GM21576 (cell line): ENCODE data around the gene SNAPC3.
"Not testable (repeated sequence)": the region's sequence is repeated elsewhere in the genome, so short reads cannot be mapped to it uniquely, and the experiment has no call there.

Experiments used
- ATAC-seq: cut with Tn5 transposase; IDR thresholded peaks from one replicate; pipeline ENCODE4 v1.9.1; 2021; ENCODE audit warnings: mild to moderate bottlenecking, moderate library complexity; ENCODE audit not compliant: unreplicated experiment

The SNAPC3 gene

DNA sequence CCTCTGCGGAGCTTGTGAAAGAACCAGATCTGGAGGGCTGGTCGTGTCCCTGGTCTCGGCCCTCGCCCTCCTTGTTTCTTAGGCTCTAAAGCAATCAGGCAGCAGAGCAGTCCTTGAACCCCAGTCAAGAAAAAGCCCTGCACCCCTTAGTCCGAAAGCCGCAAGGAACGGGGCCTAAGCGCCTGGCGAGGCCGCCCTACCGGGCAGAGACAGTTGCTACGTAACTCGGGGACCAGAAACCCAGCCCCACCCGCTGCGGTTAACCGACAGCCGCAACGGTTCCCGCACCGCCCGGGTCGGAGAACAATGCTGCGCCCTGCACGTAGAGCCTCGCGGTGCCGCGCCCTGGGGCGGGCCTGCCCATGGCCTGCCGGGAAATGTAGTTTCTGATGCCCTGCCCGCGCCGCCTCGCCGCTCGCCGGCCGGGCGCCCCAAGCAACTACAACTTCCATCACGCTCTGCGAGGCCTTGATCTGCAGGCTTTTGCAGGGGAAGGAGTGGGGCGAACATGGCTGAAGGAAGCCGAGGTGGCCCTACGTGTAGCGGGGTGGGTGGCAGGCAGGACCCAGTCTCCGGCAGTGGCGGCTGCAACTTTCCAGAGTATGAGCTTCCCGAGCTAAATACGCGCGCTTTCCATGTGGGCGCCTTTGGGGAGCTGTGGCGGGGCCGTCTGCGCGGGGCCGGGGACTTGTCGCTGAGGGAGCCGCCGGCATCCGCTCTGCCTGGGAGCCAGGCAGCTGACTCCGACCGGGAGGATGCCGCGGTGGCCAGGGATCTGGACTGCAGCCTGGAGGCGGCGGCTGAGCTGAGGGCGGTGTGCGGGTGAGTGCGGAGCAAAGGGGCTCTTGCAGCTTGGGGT lies at the start of gene SNAPC3:
Gene SNAPC3, plus strand, starts transcription at position 505 of the 859 bp plus-strand sequence. Its CDS starts 4 bp downstream, at position 509.
- peak; percentile 94 for ATAC-seq

DNA sequence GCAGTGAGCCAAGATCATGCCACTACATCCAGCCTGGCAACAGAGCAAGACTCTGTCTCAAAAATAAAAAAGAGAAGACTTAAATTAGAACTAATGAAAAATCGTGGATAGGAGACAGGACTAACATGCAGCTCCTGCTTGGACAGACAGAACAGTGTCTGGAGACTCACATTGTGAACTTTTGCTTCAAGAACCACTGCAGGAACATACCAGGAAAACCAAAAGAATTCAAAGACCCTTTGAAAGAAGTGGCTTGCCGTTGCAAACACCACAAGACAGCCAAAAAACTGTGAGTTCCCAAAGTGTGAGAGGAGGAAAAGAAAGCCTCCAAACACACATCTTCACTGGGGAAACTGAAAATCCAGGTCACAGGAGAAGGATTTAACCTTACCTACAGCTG lies 48.8 kb upstream of the SNAPC3 start:
- no peak for ATAC-seq

DNA sequence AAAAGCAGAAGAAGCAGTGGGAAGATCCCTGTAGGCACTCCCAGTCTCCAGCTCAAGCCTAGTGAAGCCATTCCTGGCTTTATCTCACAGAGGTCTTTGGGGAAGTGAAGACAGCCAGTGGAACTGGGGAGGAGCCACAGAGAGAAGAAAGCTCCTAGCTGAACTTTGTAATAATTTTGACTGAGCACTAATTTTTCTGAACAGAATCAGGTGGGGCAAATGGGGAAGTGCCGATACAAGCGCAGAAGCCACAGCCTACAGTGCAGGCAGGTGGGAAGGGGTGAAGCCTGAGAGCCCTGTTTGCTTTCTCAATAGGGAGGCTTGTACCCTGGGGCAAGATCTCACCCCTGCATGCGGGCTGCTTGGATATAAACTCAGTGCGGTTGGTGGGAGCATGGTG lies 48.4 kb upstream of the SNAPC3 start:
- ATAC-seq: peak; percentile 60

DNA sequence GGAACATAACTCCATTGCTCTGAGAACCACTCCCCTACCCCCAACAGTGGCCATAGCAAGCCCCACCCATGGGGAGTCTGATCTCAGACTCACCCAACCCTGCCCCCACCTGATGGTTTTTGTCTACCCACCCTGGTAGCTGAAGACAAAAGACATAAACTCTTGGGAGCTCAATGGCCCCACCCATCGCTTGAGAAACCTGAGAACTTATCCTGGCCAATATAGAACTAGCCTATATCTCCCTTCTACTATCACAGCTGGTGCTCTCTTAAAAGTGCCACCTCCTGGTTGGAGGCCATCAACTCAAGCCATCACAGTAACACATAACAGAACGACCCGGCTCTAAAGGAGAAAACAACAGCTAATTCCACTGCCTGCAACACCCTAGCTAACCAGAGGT lies 47.9 kb upstream of the SNAPC3 start:
- no peak for ATAC-seq

DNA sequence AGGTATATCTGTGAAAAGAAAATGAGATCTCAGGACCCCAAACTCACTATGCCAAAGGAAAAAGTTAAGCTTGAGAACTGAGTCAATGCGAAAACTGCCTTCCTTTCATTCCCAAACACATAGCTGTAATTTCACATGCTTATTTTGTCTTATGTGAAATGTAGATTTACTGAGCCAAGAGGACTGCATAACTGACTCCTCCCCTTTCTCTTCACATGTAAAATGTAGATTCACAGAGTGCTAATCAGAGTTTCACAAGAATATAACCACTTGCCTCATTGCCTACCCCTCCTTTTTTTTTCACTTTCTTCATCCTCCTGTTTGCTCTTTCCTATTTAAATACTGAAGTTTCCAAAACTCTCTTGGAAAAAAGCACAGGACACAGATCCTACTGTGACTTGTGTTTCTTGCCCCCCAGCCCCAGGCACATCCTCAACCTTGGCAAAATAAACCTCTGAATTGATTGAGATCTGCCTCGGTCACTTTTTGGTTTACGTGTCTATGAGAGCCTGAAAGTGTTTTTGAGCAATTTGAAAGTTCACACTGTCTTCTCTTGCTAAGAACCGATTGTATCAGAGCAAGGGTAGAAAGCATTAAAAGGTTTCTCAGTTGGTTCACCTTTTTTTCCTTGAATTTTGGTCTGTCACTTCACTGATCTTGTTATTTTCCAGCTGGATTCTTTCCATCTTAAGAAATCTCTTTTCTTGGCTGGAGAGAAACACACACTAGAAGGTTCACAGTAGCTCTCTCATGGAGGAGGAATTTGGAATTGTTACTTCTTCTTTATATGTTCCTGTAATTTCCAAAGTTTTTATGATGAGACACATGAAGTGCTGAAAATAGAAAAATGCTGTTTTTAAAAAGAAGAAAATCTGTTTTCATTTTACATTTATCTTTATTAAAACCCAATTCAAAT lies 44.8 kb upstream of the SNAPC3 start:
- no peak for ATAC-seq

GRCh38 chr9:15379317-15379716 lies 43.4 kb upstream of the SNAPC3 start:
- ATAC-seq: not testable (repeated sequence)

- not testable (repeated sequence) for ATAC-seq
These were observed 42.8 kb upstream of the SNAPC3 start for GRCh38 chr9:15379888-15380287.

DNA sequence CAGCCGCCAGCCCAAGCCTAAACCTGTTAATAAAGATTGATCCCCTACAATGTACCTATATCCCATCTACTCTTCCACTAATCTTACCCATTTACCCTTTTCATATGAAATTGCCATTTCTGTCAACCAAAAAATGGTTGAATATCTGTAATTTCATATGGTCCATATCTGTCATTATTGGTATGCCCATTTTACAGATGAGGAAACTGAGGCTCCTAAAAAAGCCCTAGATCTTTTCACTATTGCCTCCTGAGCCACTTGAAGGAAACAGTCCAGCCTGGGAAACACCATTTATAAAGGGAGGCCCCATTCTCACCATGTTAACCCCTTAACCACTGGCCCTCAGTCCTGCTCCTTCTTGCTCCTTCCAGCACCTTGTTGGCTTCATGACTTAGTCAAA lies 41.2 kb upstream of the SNAPC3 start:
- no peak for ATAC-seq

DNA sequence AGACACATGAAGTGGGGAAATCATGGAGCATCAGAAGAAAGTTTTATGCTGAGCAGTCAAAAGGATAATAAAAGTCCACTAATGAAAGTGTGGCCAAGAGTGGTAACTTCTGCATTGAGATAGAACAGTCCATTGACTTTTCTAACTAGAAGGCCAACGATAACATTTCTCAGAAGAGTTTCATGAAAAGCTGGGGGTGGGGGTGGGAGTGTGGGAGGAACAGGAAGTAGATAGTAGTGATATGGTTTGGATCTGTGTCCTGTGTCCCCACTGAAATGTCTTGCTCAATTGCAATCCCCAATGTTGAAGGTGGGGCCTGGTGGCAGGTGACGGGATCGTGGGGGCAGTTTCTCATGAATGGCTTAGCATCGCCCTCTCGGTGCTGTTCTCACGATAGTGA lies 36.2 kb upstream of the SNAPC3 start:
- no peak for ATAC-seq

GRCh38 chr9:15389173-15389572 lies 33.5 kb upstream of the SNAPC3 start:
- ATAC-seq: no peak

- no peak for ATAC-seq
These were observed 33.0 kb upstream of the SNAPC3 start for GRCh38 chr9:15389631-15390030.

- ATAC-seq: no peak
These were observed 32.5 kb upstream of the SNAPC3 start for GRCh38 chr9:15390201-15390600.

- no peak for ATAC-seq
These were observed 30.3 kb upstream of the SNAPC3 start for GRCh38 chr9:15392363-15392762.

GRCh38 chr9:15400281-15400941 lies 22.3 kb upstream of the SNAPC3 start:
- ATAC-seq: no peak

GRCh38 chr9:15401266-15401665 lies 21.4 kb upstream of the SNAPC3 start:
- ATAC-seq: no peak

DNA sequence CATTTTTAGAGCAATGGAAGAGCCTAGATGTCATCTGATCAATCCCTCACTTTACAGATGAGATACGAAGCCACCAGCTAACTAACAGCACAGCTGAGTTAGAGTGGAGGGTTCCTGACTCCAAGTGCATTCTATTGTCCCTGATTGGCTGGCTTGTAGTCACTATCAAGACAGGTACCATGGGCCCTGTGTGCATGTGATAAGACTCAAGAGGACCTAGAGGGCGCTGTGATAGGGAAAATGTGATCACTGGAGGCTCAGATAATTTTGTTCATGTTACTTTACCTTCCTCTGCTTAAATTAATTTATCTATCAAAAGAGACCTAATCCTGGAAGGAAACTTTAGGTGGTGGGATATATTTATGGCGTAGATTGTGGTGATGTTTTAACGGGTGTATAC lies 19.5 kb upstream of the SNAPC3 start:
- ATAC-seq: no peak

DNA sequence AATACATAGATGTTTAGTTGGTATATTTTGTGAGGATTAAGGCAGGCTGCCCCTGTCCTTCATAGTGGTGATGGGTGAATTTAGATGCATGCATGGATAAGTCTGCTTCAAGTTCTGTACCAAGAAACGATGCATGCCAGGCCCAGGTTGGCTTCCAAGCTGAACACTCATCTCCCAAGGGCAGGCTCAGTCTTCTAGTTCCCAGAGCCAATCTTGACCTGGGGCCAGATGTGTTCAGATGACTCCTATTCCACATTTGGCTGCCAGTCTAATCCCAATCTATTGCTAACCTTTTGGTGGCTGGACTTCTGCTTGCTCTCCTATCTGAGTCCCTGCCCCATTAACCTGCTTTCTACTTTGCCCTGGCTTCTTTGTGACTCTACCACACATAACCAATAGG lies 18.5 kb upstream of the SNAPC3 start:
- ATAC-seq: no peak

- ATAC-seq: no peak
These were observed 5.8 kb upstream of the SNAPC3 start for GRCh38 chr9:15416880-15417279.

DNA sequence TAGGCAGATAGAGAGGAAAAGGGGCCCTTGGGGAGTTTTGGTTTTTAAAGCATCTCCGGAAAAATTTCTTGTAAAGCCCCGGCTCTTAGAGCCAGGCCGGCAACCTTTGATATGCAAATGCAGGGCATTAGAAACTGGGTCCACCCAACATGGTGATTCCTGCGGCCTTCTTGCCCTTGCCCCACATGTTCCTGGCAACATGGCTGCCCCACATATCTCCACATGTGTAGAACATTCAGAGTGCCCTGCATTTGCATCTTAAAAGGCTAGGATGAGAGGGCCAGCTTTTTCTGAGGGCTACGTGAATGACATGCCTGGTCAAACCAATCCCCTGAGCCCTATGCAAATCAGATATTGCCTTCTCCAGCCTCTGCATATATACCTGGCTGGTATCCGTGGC lies 5.0 kb upstream of the SNAPC3 start:
- no peak for ATAC-seq

DNA sequence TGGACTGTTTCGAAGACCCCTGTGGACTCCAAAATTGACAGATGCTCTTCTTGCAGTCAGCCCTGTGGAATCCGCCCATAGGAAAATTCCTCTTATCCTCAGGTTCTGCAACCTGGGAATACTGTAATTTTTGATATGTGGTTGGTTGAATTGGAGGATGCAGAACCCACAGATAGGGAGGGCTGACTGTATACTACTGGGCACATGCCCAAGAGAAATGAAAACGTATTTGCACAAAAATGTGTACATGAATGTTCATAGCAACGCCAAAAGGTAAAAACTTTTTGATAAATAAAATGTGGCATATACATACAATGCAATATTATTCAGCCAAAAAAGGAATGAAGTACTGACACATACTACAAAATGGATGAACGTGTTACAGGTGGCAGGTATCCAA lies 1.9 kb upstream of the SNAPC3 start:
- ATAC-seq: no peak

- no peak for ATAC-seq
These were observed 1.1 kb upstream of the SNAPC3 start for GRCh38 chr9:15421532-15421931.
